WTC11 (cell line): Measurements from ENCODE around the gene GOLGA6L1. TPM values are rescaled to one million over a fixed set of nuclear protein-coding genes. Genes with fewer than 3 reads are reported as not detected.
"Not testable (repeated sequence)": the region's sequence is repeated elsewhere in the genome, so short reads cannot be mapped to it uniquely, and the experiment has no call there.

ENCODE experiments used
- ATAC-seq: fragments of 200-7000 bp; cut with Tn5 transposase; 2 replicates; pipeline ENCODE4 v1.10.0; 2021; ENCODE audit warnings: mild to moderate bottlenecking, moderate library complexity
- CTCF ChIA-PET: fragments of 300-600 bp; sonication (Branson Sonifier 250); formaldehyde crosslinking; loops from one replicate; lab custom pipeline; 2021; ENCODE audit warnings: antibody characterized with exemption; lab: Charles Lee
- POLR2A ChIA-PET: fragments of 350-600 bp; sonication (Branson Sonifier 250); formaldehyde crosslinking; loops from one replicate; lab custom pipeline; 2021; ENCODE audit warnings: antibody characterized with exemption; lab: Charles Lee
- DNase-seq: peaks from one replicate; pipeline ENCODE4 v3.0.0; 2021; ENCODE audit warnings: low spot score
- H3K27ac Mint-ChIP-seq: 2 replicates; pipeline ENCODE4 v1.8.0; 2021; ENCODE audit warnings: mixed read lengths
- H3K27me3 Mint-ChIP-seq: 2 replicates; pipeline ENCODE4 v1.8.0; 2021; ENCODE audit warnings: low read depth, mild to moderate bottlenecking, moderate library complexity, mixed read lengths
- H3K36me3 Mint-ChIP-seq: 2 replicates; pipeline ENCODE4 v1.8.0; 2021; ENCODE audit warnings: mixed read lengths
- H3K4me1 Mint-ChIP-seq: 2 replicates; pipeline ENCODE4 v1.8.0; 2022; ENCODE audit warnings: mixed read lengths
- H3K4me3 Mint-ChIP-seq: 2 replicates; pipeline ENCODE4 v1.8.0; 2021; ENCODE audit warnings: mild to moderate bottlenecking, moderate library complexity, mixed read lengths
- H3K9me3 Mint-ChIP-seq: 2 replicates; pipeline ENCODE4 v1.8.0; 2021; ENCODE audit warnings: mixed read lengths
- EMX1 ChIP-seq: fragments of 250-450 bp; sonication (Bioruptor Pico); IDR thresholded peaks from 2 replicates; pipeline ENCODE4 v1.8.0; 2021; ENCODE audit warnings: mild to moderate bottlenecking
- GABPB1 ChIP-seq: sonication (generic); formaldehyde crosslinking; IDR thresholded peaks from 2 replicates; pipeline ENCODE4 v1.8.1; 2023; ENCODE audit warnings: mild to moderate bottlenecking, missing genetic modification reagents
- HMGA2 ChIP-seq: fragments of 250-450 bp; sonication (Bioruptor Pico); IDR thresholded peaks from 2 replicates; pipeline ENCODE4 v1.4.0; 2021; ENCODE audit warnings: mild to moderate bottlenecking, moderate library complexity
- NR3C1 ChIP-seq: sonication (generic); formaldehyde crosslinking; conservative IDR thresholded peaks from 2 replicates; pipeline ENCODE4 v1.8.1; 2023; ENCODE audit warnings: low read depth, mild to moderate bottlenecking, missing genetic modification reagents
- OVOL2 ChIP-seq: fragments of 250-450 bp; sonication (Bioruptor Pico); IDR thresholded peaks from 2 replicates; pipeline ENCODE4 v1.9.0; 2021; ENCODE audit warnings: mild to moderate bottlenecking, borderline replicate concordance
- PRRX2 ChIP-seq: fragments of 250-450 bp; sonication (Bioruptor Pico); IDR thresholded peaks from 2 replicates; pipeline ENCODE4 v1.8.0; 2021; ENCODE audit warnings: mild to moderate bottlenecking
- TEAD1 ChIP-seq: sonication (generic); formaldehyde crosslinking; IDR thresholded peaks from 2 replicates; pipeline ENCODE4 v1.8.0; 2022; ENCODE audit warnings: mild to moderate bottlenecking, missing genetic modification reagents
- ZNF219 ChIP-seq: sonication (generic); formaldehyde crosslinking; IDR thresholded peaks from 2 replicates; pipeline ENCODE4 v1.8.0; 2023; ENCODE audit warnings: missing genetic modification reagents, mild to moderate bottlenecking, borderline replicate concordance
- total RNA-seq: library from RNA; stranded (reverse); gene quantifications from 3 replicates; pipeline ENCODE4 v1.2.3, GENCODE V29; 2021
- TF ChIP-seq, protein P1 (sequence below): sonication (generic); formaldehyde crosslinking; IDR thresholded peaks from 2 replicates; pipeline ENCODE4 v1.8.1; 2023; ENCODE audit warnings: mild to moderate bottlenecking, missing genetic modification reagents, moderate library complexity
- TF ChIP-seq, protein P2 (sequence below): sonication (generic); formaldehyde crosslinking; IDR thresholded peaks from 2 replicates; pipeline ENCODE4 v1.8.1; 2023; ENCODE audit warnings: mild to moderate bottlenecking, missing genetic modification reagents, moderate library complexity
- TF ChIP-seq, protein P3 (sequence below): sonication (generic); formaldehyde crosslinking; IDR thresholded peaks from 2 replicates; pipeline ENCODE4 v1.8.1; 2023; ENCODE audit warnings: mild to moderate bottlenecking, missing genetic modification reagents, borderline replicate concordance
- TF ChIP-seq, protein P4 (sequence below): sonication (generic); formaldehyde crosslinking; IDR thresholded peaks from 2 replicates; pipeline ENCODE4 v1.8.0; 2022; ENCODE audit warnings: mild to moderate bottlenecking, missing genetic modification reagents
- TF ChIP-seq, protein P5 (sequence below): sonication (generic); formaldehyde crosslinking; conservative IDR thresholded peaks from 2 replicates; pipeline ENCODE4 v1.8.1; 2022; ENCODE audit warnings: mild to moderate bottlenecking, missing genetic modification reagents
- TF ChIP-seq, protein P6 (sequence below): sonication (generic); formaldehyde crosslinking; IDR thresholded peaks from 2 replicates; pipeline ENCODE4 v1.8.0; 2022; ENCODE audit warnings: mild to moderate bottlenecking, missing genetic modification reagents
- TF ChIP-seq, protein P7 (sequence below): sonication (generic); formaldehyde crosslinking; IDR thresholded peaks from 2 replicates; pipeline ENCODE4 v1.8.1; 2023; ENCODE audit warnings: mild to moderate bottlenecking, missing genetic modification reagents

Gene GOLGA6L1
- total RNA-seq, 1 experiment from 2014 or later, result not detected

DNA sequence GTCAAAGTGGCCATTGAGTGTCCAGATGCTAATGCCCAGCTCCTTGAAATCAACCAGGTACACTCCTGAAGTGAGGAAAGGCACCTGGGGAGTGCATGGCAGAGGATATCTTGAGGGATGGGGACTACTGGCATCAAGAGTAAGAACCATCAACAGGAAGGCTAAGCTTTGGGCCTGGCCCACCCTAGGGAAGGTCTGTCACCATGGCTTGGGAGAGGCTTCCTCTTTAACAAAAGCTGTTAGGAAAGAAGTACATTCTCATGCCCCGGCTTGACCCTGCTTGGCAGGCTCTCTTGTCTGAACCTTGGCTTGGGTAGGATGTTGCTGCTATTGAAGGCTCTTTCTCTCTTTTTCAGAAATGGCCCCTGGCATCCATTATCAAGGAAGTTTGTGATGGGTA is 53.5 kb downstream of the GOLGA6L1 start:
- H3K27me3 Mint-ChIP-seq, result no peaks in the 10 kb centered on the region
- DNase-seq (no peak), ATAC-seq (no peak)
- H3K4me3 Mint-ChIP-seq, result no peak overlapping the region
- POLR2A ChIA-PET, result no interaction called here
- no peaks in the 10 kb centered on the region for H3K9me3 Mint-ChIP-seq
- TF ChIP-seq, protein P1, sequence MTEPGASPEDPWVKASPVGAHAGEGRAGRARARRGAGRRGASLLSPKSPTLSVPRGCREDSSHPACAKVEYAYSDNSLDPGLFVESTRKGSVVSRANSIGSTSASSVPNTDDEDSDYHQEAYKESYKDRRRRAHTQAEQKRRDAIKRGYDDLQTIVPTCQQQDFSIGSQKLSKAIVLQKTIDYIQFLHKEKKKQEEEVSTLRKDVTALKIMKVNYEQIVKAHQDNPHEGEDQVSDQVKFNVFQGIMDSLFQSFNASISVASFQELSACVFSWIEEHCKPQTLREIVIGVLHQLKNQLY (CRISPR knock-in tag), result no peak
- TF ChIP-seq, protein P2, sequence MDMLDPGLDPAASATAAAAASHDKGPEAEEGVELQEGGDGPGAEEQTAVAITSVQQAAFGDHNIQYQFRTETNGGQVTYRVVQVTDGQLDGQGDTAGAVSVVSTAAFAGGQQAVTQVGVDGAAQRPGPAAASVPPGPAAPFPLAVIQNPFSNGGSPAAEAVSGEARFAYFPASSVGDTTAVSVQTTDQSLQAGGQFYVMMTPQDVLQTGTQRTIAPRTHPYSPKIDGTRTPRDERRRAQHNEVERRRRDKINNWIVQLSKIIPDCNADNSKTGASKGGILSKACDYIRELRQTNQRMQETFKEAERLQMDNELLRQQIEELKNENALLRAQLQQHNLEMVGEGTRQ (CRISPR knock-in tag), result no peak
- TF ChIP-seq HMGA2, result no peak
- TF ChIP-seq, protein P3, sequence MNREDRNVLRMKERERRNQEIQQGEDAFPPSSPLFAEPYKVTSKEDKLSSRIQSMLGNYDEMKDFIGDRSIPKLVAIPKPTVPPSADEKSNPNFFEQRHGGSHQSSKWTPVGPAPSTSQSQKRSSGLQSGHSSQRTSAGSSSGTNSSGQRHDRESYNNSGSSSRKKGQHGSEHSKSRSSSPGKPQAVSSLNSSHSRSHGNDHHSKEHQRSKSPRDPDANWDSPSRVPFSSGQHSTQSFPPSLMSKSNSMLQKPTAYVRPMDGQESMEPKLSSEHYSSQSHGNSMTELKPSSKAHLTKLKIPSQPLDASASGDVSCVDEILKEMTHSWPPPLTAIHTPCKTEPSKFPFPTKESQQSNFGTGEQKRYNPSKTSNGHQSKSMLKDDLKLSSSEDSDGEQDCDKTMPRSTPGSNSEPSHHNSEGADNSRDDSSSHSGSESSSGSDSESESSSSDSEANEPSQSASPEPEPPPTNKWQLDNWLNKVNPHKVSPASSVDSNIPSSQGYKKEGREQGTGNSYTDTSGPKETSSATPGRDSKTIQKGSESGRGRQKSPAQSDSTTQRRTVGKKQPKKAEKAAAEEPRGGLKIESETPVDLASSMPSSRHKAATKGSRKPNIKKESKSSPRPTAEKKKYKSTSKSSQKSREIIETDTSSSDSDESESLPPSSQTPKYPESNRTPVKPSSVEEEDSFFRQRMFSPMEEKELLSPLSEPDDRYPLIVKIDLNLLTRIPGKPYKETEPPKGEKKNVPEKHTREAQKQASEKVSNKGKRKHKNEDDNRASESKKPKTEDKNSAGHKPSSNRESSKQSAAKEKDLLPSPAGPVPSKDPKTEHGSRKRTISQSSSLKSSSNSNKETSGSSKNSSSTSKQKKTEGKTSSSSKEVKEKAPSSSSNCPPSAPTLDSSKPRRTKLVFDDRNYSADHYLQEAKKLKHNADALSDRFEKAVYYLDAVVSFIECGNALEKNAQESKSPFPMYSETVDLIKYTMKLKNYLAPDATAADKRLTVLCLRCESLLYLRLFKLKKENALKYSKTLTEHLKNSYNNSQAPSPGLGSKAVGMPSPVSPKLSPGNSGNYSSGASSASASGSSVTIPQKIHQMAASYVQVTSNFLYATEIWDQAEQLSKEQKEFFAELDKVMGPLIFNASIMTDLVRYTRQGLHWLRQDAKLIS (CRISPR knock-in tag), result no peak
- TF ChIP-seq PRRX2 (CRISPR knock-in tag), result no peak
- TF ChIP-seq OVOL2 (CRISPR knock-in tag), result no peak
- TF ChIP-seq, protein P4, sequence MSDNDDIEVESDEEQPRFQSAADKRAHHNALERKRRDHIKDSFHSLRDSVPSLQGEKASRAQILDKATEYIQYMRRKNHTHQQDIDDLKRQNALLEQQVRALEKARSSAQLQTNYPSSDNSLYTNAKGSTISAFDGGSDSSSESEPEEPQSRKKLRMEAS, result no peak
- no peak for TF ChIP-seq GABPB1 (CRISPR knock-in tag)
- TF ChIP-seq NR3C1 (CRISPR knock-in tag), result no peak
- TF ChIP-seq EMX1 (CRISPR knock-in tag), result no peak
- TF ChIP-seq, protein P5, sequence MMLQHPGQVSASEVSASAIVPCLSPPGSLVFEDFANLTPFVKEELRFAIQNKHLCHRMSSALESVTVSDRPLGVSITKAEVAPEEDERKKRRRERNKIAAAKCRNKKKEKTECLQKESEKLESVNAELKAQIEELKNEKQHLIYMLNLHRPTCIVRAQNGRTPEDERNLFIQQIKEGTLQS, result no peak
- TF ChIP-seq ZNF219 (CRISPR knock-in tag), result no peak
- TF ChIP-seq, protein P6, sequence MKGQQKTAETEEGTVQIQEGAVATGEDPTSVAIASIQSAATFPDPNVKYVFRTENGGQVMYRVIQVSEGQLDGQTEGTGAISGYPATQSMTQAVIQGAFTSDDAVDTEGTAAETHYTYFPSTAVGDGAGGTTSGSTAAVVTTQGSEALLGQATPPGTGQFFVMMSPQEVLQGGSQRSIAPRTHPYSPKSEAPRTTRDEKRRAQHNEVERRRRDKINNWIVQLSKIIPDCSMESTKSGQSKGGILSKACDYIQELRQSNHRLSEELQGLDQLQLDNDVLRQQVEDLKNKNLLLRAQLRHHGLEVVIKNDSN (CRISPR knock-in tag), result no peak
- no peaks in the 10 kb centered on the region for H3K36me3 Mint-ChIP-seq
- no peaks in the 10 kb centered on the region for H3K4me1 Mint-ChIP-seq
- H3K27ac Mint-ChIP-seq, result no peak overlapping the region
- CTCF ChIA-PET, result no interaction called here

DNA sequence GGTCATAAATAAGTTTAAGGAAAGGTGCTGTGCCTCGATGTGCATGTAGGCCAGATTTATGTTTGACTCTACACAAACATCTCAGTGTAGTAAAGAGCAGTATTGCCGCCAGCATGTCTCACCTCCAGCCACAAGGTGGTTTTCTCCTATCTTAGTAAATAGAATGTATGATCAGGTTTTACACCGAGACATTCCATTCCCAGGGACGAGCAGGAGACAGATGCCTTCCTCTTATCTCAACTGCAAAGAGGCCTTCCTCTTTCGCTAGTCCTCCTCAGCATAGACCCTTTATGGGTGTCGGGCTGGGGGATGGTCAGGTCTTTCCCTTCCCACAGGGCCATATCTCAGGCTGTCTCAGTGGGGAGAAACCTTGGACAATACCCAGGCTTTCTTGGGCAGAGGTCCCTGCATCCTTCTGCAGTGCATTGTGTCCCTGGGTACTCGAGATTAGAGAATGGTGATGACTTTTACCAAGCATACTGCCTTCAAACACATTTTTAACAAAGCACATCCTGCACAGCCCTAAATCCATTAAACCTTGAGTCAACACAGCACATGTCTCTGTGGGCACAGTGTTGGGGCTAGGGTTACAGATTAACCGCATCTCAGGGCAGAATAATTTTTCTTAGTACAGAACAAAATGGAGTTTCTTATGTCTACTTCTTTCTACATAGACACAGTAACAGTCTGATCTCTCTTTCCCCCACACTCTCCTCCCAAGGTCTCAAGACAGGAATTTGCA is 54.5 kb downstream of the GOLGA6L1 start:
- H3K4me3 Mint-ChIP-seq, CTCF ChIA-PET, H3K4me1 Mint-ChIP-seq, DNase-seq, H3K9me3 Mint-ChIP-seq, H3K27me3 Mint-ChIP-seq, ATAC-seq, H3K36me3 Mint-ChIP-seq, POLR2A ChIA-PET, H3K27ac Mint-ChIP-seq: not testable (repeated sequence)

DNA sequence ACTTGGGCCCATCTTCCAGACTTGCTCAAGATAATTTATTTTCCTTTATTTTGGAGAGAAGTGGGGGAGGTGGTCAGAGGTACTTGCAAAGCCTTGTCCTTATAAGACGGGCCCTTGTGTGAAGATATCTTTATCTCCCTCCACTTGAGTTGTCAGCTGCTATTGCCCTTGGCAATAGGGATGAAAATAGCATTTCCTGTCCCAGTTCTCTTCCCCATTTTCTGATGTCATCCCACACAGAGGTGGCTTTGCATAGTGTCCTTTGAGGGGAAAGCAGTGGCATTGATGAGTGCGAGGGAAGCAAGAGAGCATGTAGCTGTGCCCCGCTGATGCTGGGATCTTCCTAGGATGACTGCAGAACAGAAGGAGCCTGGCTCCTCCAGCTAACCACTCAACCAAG is 55.4 kb downstream of the GOLGA6L1 start:
- Mint-ChIP-seq H3K4me1 (no peaks in the 10 kb centered on the region), H3K36me3 (no peaks in the 10 kb centered on the region), H3K4me3 (no peak overlapping the region), H3K27me3 (no peaks in the 10 kb centered on the region), H3K9me3 (peaks cover 3% of the 10 kb centered on the region; the same call in 1 of the 2 replicates), H3K27ac (no peak overlapping the region)
- ChIA-PET POLR2A (no interaction called here), CTCF (no interaction called here)
- TF ChIP-seq, protein P7, sequence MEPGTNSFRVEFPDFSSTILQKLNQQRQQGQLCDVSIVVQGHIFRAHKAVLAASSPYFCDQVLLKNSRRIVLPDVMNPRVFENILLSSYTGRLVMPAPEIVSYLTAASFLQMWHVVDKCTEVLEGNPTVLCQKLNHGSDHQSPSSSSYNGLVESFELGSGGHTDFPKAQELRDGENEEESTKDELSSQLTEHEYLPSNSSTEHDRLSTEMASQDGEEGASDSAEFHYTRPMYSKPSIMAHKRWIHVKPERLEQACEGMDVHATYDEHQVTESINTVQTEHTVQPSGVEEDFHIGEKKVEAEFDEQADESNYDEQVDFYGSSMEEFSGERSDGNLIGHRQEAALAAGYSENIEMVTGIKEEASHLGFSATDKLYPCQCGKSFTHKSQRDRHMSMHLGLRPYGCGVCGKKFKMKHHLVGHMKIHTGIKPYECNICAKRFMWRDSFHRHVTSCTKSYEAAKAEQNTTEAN, result no peak
- TF ChIP-seq TEAD1 (CRISPR knock-in tag), result no peak
- DNase-seq (no peak), ATAC-seq (no peak)
